Keratinocyte (primary cell): ENCODE results near the gene UBL7. TPM values are rescaled to one million over a fixed set of nuclear protein-coding genes. Genes with fewer than 3 reads are reported as not detected.

ENCODE experiments used
- DNase-seq: peaks from one replicate; pipeline ENCODE4 v3.0.0-alpha.2; 2011; ENCODE audit warnings: low read depth, missing footprints, low spot score
- FAIRE-seq: peaks from 2 replicates; lab custom pipeline; 2011; peaks lifted over from hg19 to GRCh38; lab: Jason Lieb, UNC
- H2AFZ ChIP-seq: 2 replicates; pipeline ENCODE4 v1.6.0; 2012; ENCODE audit warnings: low read length, control low read depth, inconsistent platforms; ENCODE audit not compliant: control insufficient read depth
- H3K27ac ChIP-seq: 2 replicates; pipeline ENCODE4 v1.5.1; 2011; ENCODE audit warnings: low read length; ENCODE audit not compliant: control insufficient read depth, insufficient read depth
- H3K27me3 ChIP-seq: 3 replicates; pipeline ENCODE4 v1.6.0; 2011; ENCODE audit warnings: low read length; ENCODE audit not compliant: control insufficient read depth, insufficient read depth; ENCODE audit errors: extremely low read depth
- H3K36me3 ChIP-seq, 2 experiments: 2 replicates in 1 of 2; 3 replicates in 1 of 2; pipeline ENCODE4 v1.5.1; 2011; ENCODE audit warnings: low read length in 2 of 2, mild to moderate bottlenecking in 1 of 2; ENCODE audit not compliant: control insufficient read depth in 2 of 2, insufficient read depth in 2 of 2; ENCODE audit errors: extremely low read depth in 1 of 2
- H3K4me1 ChIP-seq: 3 replicates; pipeline ENCODE4 v1.5.1; 2011; ENCODE audit warnings: low read length; ENCODE audit not compliant: control insufficient read depth, insufficient read depth; ENCODE audit errors: extremely low read depth
- H3K4me2 ChIP-seq: 3 replicates; pipeline ENCODE4 v1.6.0; 2011; ENCODE audit warnings: low read depth, low read length; ENCODE audit not compliant: control insufficient read depth, insufficient read depth; ENCODE audit errors: extremely low read depth
- H3K4me3 ChIP-seq, 3 experiments: fragments of 200-600 bp in 1 of 3; sonication (generic) in 1 of 3; 2 replicates in 2 of 3; 3 replicates in 1 of 3; pipeline ENCODE4 v1.5.1; 2011 to 2016; ENCODE audit warnings: low read length in 3 of 3, mild to moderate bottlenecking in 3 of 3, control low read depth in 2 of 3, inconsistent platforms in 1 of 3, low read depth in 1 of 3, mixed read lengths in 1 of 3, mixed run types in 1 of 3, moderate library complexity in 1 of 3; ENCODE audit not compliant: control insufficient read depth in 2 of 3, insufficient read depth in 2 of 3; ENCODE audit errors: extremely low read depth in 1 of 3
- H3K79me2 ChIP-seq: 2 replicates; pipeline ENCODE4 v1.6.0; 2012; ENCODE audit warnings: low read length; ENCODE audit not compliant: control insufficient read depth, insufficient read depth
- H3K9ac ChIP-seq: 3 replicates; pipeline ENCODE4 v1.6.0; 2011; ENCODE audit warnings: low read length; ENCODE audit not compliant: control insufficient read depth, insufficient read depth; ENCODE audit errors: extremely low read depth
- H3K9me1 ChIP-seq: 3 replicates; pipeline ENCODE4 v1.6.0; 2011; ENCODE audit warnings: low read length; ENCODE audit not compliant: control insufficient read depth, insufficient read depth; ENCODE audit errors: extremely low read depth
- H3K9me3 ChIP-seq: 2 replicates; pipeline ENCODE4 v1.5.1; 2012; ENCODE audit warnings: low read depth, low read length; ENCODE audit not compliant: control insufficient read depth
- H4K20me1 ChIP-seq: 3 replicates; pipeline ENCODE4 v1.6.0; 2011; ENCODE audit warnings: low read length; ENCODE audit not compliant: control insufficient read depth, insufficient read depth; ENCODE audit errors: extremely low read depth
- EZH2 ChIP-seq: IDR thresholded peaks from one replicate; pipeline ENCODE4 v1.6.1; 2012; ENCODE audit warnings: inconsistent platforms, mild to moderate bottlenecking, low read length, moderate library complexity
- dilution Hi-C: fragments of 300-500 bp; cut with MboI; formaldehyde crosslinking; loops from one replicate; pipeline ENCODE4 v1.7.0; 2020; ENCODE audit warnings: low sequenced_read_pairs; ENCODE audit not compliant: extremely low pct_ligation_motif_present
- polyA plus RNA-seq, 5 experiments: library from polyadenylated mRNA; depleted of rRNA in 3 of 5; stranded (reverse) in 3 of 5; stranded (forward) in 1 of 5; unstranded in 1 of 5; fragments of >200 nt; gene quantifications; 1 replicate in 1 of 5; 2 replicates in 3 of 5; 3 replicates in 1 of 5; pipeline versions ENCODE4 v1.2.1 to v1.2.3, GENCODE V29; 2011 to 2012; ENCODE audit warnings: missing spikeins in 2 of 5, low read depth in 1 of 5, low replicate concordance in 1 of 5
- TF ChIP-seq, protein P1 (sequence below), 3 experiments: IDR thresholded peaks in 1 of 3; conservative IDR thresholded peaks in 1 of 3; optimal IDR thresholded peaks in 1 of 3; 2 replicates in 2 of 3; 3 replicates in 1 of 3; pipeline versions ENCODE3 to v1.5.1; 2011; ENCODE audit warnings: low read length in 3 of 3, mild to moderate bottlenecking in 3 of 3, moderate library complexity in 2 of 3, control low read depth in 1 of 3, inconsistent platforms in 1 of 3; ENCODE audit not compliant: insufficient read depth in 2 of 3; ENCODE audit errors: extremely low read depth in 1 of 3

The UBL7 gene
- polyA plus RNA-seq, 1 donor (not counting 4 experiments of a cell fraction or from before 2014, with no cell fraction given): 45.8 TPM

DNA sequence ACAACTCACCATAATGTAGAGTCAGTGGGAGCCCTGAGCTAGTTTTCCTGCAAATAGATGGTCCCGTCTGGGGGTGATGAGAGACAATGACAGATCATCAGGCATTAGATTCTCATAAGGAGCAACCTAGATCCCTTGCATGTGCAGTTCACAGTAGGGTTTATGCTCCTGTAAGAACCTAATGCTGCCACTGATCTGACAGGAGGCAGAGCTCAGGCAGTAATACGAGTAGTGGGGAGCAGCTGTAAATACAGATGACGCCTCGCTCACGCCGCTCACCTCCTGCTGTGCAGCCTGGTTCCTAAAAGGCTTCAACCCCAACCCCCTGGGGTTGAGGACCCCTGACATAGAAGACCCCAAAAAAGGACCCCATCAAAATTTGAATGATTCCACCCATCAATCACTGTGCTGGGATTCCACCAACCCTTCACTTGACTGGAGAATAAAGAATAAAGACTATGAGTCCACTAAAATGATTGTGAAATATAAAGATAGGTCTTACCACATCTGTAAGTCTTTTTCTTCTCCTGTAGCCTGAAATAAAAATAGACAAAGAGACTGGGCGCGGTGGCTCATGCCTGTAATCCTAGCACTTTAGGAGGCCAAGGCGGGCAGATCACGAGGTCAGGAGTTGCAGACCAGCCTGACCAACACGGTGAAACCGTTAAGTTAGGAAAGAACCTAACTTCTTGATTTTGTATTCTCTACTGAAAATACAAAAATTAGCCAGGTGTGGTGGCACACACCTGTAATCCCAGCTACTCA is 9.9 kb upstream of the UBL7 start:
- TF ChIP-seq, protein P1, sequence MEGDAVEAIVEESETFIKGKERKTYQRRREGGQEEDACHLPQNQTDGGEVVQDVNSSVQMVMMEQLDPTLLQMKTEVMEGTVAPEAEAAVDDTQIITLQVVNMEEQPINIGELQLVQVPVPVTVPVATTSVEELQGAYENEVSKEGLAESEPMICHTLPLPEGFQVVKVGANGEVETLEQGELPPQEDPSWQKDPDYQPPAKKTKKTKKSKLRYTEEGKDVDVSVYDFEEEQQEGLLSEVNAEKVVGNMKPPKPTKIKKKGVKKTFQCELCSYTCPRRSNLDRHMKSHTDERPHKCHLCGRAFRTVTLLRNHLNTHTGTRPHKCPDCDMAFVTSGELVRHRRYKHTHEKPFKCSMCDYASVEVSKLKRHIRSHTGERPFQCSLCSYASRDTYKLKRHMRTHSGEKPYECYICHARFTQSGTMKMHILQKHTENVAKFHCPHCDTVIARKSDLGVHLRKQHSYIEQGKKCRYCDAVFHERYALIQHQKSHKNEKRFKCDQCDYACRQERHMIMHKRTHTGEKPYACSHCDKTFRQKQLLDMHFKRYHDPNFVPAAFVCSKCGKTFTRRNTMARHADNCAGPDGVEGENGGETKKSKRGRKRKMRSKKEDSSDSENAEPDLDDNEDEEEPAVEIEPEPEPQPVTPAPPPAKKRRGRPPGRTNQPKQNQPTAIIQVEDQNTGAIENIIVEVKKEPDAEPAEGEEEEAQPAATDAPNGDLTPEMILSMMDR (optimal IDR thresholded peaks at IDR 0.05 in 1 of 3, IDR thresholded peaks at IDR 0.05 in 1 of 3, conservative IDR thresholded peaks at IDR 0.05 in 1 of 3; ENCODE audit: extremely low read depth in 1 of 3, insufficient read depth in 2 of 3, low read length in 3 of 3): no peak
- TF ChIP-seq EZH2: no peak
- Histone ChIP-seq H3K4me2 (no peak overlapping the region), H3K27ac (no peak overlapping the region), H2AFZ (no peak overlapping the region), H3K9me1 (no peaks in the 10 kb centered on the region), H3K9me3 (no peaks in the 10 kb centered on the region), H3K27me3 (no peaks in the 10 kb centered on the region), H4K20me1 (no peaks in the 10 kb centered on the region), H3K36me3 (peaks cover 0 to 3% of the 10 kb centered on the region in 2 experiments), H3K4me3 (no peak overlapping the region), H3K79me2 (no peaks in the 10 kb centered on the region), H3K9ac (no peak overlapping the region), H3K4me1 (no peaks in the 10 kb centered on the region)
- DNase-seq (no peak), FAIRE-seq (no peak)
- dilution Hi-C loops: no loop called here

DNA sequence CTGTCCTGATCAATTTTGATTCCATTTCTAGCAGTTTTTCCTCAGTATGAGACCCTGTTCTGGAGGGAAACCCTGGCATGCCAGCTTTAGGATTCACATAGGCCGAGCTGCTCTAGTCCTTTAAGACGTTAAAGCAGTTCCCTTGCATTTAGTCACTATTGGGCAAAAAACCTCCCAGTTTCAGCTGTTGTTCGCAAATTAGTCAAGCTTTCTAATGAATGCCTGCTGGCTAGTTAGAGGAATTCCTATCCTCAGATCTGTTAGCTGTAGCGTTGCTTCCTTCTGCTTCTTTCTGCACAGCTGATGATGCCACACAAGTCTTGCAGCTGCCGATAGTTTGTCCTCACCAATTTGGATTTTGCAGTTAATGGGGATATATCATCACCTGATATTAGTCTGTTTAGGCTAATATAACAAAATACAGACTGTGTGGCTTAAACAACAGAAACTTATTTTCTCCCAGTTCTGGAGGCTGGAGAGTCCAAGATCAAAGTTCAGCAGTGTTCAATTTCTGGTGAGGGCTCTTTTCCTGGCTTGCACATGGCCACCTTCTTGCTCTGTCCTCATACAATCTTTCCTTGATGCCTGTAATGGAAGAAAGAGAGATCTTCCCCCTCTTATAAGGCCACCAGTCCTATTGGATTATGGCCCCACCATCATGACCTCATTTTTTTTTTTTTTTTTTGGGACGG is 7.5 kb upstream of the UBL7 start:
- Histone ChIP-seq H2AFZ (no peak overlapping the region), H3K27ac (no peak overlapping the region), H3K9me3 (no peaks in the 10 kb centered on the region), H3K4me1 (no peaks in the 10 kb centered on the region), H4K20me1 (no peaks in the 10 kb centered on the region), H3K9ac (no peak overlapping the region), H3K4me2 (no peak overlapping the region), H3K9me1 (no peaks in the 10 kb centered on the region), H3K36me3 (no peaks in the 10 kb centered on the region), H3K79me2 (no peaks in the 10 kb centered on the region), H3K27me3 (no peaks in the 10 kb centered on the region), H3K4me3 (no peak overlapping the region)
- TF ChIP-seq EZH2: no peak
- TF ChIP-seq, protein P1 (optimal IDR thresholded peaks at IDR 0.05 in 1 of 3, IDR thresholded peaks at IDR 0.05 in 1 of 3, conservative IDR thresholded peaks at IDR 0.05 in 1 of 3; ENCODE audit: extremely low read depth in 1 of 3, insufficient read depth in 2 of 3, low read length in 3 of 3): no peak
- no peak for DNase-seq
- FAIRE-seq: no peak
- dilution Hi-C loops: no loop called here
